Measurements from ENCODE around the gene TMEM238. TPM values are rescaled to one million over a fixed set of nuclear protein-coding genes. Genes with fewer than 3 reads are reported as not detected.
"Not testable (repeated sequence)": the region's sequence is repeated elsewhere in the genome, so short reads cannot be mapped to it uniquely, and the experiment has no call there.

Gene TMEM238
- total RNA-seq, 4 donors from 2014 or later, result 0.83 to 2.3 TPM; not detected in 2

- peak overlapping the region; percentile 95 to 98 for H3K27ac ChIP-seq
- peaks cover 0 to 7% of the 10 kb centered on the region in 2 donors for H3K4me1 ChIP-seq
- peak; percentile 98 for DNase-seq
- peak in 1 of 4 experiments; percentile 6 for TF ChIP-seq CTCF (IDR thresholded peaks at IDR 0.05)
- TF ChIP-seq POLR2A (IDR thresholded peaks at IDR 0.05), result no peak
- intact Hi-C loops (cut with DNase I; ENCODE audit: low total_unique reads), result no loop called here
- peak overlapping the region; percentile 90 to 93 for H3K4me3 ChIP-seq
- no peaks in the 10 kb centered on the region for H3K27me3 ChIP-seq
- H3K9me3 ChIP-seq, result no peaks in the 10 kb centered on the region
- H3K36me3 ChIP-seq, result no peaks in the 10 kb centered on the region
Measured at GRCh38 chr19:55407800-55408532, 23.9 kb upstream of the TMEM238 start.

GRCh38 chr19:55407550-55407799 lies 23.4 kb upstream of the TMEM238 start, which contains the start of gene UBE2S:
UBE2S (minus strand) TSS chr19:55407788; CDS start chr19:55407589, 199 bp downstream.
- H3K27me3 ChIP-seq; DNase-seq; H3K9me3 ChIP-seq; H3K4me1 ChIP-seq; H3K36me3 ChIP-seq; intact Hi-C loops (cut with DNase I; ENCODE audit: low total_unique reads): not testable (repeated sequence)
- peak within 1 kb of the TSS; percentile 90 to 93 for H3K4me3 ChIP-seq
- TF ChIP-seq CTCF (IDR thresholded peaks at IDR 0.05) (peak in 1 of 4 experiments; percentile 18), POLR2A (IDR thresholded peaks at IDR 0.05) (peak; percentile 95 to 99)
- H3K27ac ChIP-seq, result peak within 1 kb of the TSS; percentile 95 to 98

- Histone ChIP-seq H3K27ac (peak overlapping the region; percentile 95 to 98), H3K27me3 (no peaks in the 10 kb centered on the region), H3K9me3 (no peaks in the 10 kb centered on the region), H3K4me3 (peak overlapping the region; percentile 90 to 93), H3K36me3 (no peaks in the 10 kb centered on the region), H3K4me1 (peaks cover 0 to 7% of the 10 kb centered on the region in 2 donors)
- DNase-seq, result peak in 1 of 2 donors; percentile 40
- TF ChIP-seq CTCF (IDR thresholded peaks at IDR 0.05), result no peak
- TF ChIP-seq POLR2A (IDR thresholded peaks at IDR 0.05), result no peak
- intact Hi-C loops (cut with DNase I; ENCODE audit: low total_unique reads), result no loop called here
Measured at GRCh38 chr19:55406826-55407549, 22.9 kb upstream of the TMEM238 start.

GRCh38 chr19:55406091-55406825 lies 22.2 kb upstream of the TMEM238 start:
- Histone ChIP-seq H3K4me1 (peaks cover 0 to 7% of the 10 kb centered on the region in 2 donors), H3K27me3 (no peaks in the 10 kb centered on the region), H3K36me3 (no peaks in the 10 kb centered on the region), H3K4me3 (peak overlapping the region; percentile 90 to 93), H3K9me3 (no peaks in the 10 kb centered on the region), H3K27ac (no peak overlapping the region)
- DNase-seq, result no peak
- intact Hi-C loops (cut with DNase I; ENCODE audit: low total_unique reads), result no loop called here
- TF ChIP-seq CTCF (IDR thresholded peaks at IDR 0.05), result no peak
- no peak for TF ChIP-seq POLR2A (IDR thresholded peaks at IDR 0.05)
